T-helper 2 cell treated with Interferon-gamma antibody and Interleukin-4, amounts not matched to agents 100 ng/mL and 5 ng/mL, for 36 hours (primary cell): ENCODE measurements around the gene GRIA2. TPM values are rescaled to one million over a fixed set of nuclear protein-coding genes. Genes with fewer than 3 reads are reported as not detected.
"Not testable (repeated sequence)": the region's sequence is repeated elsewhere in the genome, so short reads cannot be mapped to it uniquely, and the experiment has no call there.

Experiments
- intact Hi-C: fragments of 100-400 bp; cut with micrococcal nuclease; formaldehyde crosslinking; loops from one replicate; pipeline ENCODE4 v1.15.1; 2023
- total RNA-seq: library from RNA; stranded (reverse); gene quantifications from 2 replicates; pipeline ENCODE4 v1.2.3, GENCODE V29; 2022

Gene GRIA2
- total RNA-seq, 1 donor from 2014 or later, result not detected

DNA sequence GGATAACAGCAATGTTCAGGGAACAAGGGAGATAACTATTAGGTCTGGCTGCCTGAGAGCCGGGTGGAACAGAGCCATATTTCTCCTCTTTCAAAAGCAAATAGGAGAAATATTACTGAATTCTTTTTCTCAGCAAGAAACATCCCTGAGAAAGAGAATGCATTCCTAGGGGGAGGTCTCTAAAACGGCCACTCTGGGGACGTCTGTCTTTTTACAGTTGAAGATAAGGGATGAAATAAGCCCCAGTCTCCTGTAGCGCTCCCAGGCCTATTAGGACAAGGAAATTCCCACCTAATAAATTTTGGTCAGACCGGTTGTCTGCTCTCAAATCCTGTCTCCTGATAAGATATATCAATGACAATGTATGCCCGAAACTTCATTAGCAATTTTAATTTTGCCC is 37.6 kb downstream of the GRIA2 start:
- intact Hi-C loops, result not testable (repeated sequence)

DNA sequence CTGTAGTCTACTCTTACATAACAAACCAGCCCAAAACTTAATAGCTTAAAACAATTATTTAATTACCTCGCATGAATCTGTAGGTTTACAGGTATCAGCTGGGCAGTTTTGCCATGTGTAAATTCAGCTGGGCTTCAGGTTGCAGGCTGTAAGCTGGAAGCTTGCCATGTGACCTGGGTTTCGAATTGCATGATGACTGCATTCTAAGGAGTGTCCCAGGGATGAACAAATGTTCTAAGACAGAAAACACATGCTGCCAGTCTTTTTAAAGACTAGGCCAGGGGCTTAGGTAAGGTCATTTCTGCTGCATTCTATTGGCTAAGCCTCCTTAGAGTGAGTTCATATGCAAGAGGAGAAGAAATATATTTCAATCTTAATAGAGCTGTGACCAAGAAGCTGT is 44.8 kb downstream of the GRIA2 start:
- intact Hi-C loops, result no loop called here

DNA sequence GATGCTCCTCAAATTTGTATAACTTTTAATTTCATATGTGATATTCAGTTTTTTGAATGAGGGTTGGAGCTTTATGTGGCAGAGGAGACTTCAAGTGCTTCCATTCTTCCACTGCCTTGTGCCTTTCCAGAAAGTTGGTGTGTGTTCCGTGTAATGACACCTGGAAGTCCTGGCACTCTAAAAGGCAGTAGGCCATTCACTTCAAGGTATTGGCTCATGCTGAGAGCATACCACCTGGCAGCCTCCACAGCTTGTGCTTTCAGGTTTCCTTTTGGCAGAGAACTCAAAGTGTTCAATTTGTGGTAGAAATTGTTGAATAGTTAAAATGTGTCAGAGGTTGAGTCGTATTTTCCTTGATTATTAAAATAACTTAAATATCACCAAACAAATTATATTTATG is 49.6 kb downstream of the GRIA2 start:
- intact Hi-C loops, result no loop called here

DNA sequence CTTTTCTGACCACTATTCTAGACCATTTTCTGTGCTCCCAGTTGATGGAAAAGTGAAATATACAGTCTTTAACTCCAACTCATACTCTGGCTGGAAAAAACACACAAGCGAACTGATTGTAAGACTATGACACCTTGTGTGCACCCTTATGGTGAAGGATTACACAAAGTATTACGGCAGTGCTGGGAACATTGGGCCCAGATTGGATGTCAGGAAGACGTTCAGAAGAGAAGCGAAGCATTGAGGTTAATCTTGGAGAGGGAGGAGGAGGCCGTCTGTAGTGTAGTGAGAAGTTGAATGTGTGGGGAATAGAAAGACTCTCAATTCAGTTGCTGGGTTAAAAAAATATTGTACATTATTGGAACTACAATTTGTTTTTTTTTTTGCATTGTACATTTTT is 50.0 kb downstream of the GRIA2 start:
- intact Hi-C loops, result no loop called here

DNA sequence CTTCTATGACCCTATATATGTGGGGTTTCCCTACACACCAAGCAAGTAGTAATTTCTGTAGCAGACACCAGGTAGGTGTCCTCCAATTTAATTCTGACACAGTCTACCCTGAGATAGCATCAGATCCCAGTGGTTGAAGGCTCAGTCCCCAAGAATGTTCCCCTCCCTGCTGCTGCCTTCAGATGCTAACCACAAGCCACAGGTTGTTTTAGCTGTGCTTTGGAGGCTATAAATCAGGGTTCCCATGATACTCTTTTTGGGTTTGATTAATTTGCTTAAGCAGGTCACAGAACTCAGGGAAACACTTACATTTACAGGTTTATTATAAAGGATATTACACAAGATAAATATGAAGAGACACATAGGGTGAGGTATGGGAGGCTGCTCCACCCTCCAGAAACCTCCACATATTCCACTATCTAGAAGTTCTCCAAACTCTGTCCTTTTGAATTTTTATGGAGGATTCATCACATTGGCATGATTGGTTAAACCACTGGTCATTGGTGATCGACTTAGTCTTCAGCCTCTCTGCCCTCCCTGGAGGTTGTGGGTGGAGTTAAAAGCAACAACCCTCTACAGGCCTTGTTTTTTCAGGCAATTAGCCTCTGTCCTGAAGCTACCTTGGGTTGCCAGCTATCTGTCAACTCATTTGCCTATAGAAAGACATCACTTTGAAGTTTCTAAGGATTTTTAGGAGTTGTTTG is 50.8 kb downstream of the GRIA2 start:
- intact Hi-C loops, result no loop called here

DNA sequence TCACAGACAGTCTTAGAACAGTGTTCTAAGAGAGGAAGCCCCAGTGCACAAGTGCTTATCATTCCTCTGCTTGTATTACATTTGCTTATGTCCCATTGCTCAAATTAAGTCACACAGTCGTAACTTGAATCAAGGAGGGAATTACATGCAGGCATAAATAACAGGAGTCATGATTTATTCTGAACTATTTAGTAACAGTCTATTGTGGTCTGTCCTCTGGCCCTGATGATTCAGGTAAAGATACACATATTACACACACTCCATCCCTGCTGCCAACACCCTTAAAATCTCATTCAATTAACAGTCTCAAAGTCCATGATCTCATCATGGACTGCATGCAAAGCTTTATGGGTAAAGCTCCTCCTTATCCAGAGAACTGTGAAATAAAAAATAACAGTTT is 60.1 kb downstream of the GRIA2 start:
- intact Hi-C loops, result no loop called here

DNA sequence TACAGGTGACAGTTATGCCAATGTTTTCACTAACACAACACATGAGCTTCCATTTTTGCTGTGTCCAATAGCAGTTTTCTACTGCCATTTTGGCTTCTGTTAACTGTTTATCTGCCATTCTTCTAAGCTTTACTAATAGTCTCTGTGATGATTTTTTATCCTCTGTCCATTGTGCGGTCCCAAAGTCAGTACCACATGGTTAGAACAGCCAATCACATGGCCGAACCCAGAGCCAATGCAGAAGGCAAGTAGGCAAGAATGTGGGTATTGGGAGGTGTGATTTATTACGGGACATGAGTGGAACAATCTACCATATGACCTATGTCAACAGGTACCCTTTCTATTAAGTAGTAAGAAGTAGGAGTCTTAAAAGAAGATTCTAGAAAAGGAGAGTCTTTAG is 61.5 kb downstream of the GRIA2 start:
- intact Hi-C loops, result no loop called here

DNA sequence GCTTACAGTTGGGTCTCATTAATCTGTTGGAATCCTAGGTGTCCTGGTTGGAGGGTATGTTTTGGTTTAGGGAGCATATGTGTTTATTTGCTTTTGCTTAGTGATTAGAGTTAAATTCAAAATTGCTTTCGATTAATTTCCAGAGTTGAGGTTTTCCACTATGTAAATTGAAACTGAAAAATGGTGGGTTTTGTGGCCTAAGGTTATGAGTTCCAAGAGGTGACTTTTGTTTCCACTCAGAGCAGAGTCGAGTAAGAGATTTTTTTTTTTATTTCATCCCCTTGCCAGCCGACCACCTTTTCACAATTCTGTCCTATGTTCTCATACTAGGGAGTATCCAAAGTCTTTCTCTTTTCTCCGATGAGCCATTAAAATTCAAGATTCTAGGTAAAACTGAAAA is 66.9 kb downstream of the GRIA2 start:
- intact Hi-C loops, result no loop called here

DNA sequence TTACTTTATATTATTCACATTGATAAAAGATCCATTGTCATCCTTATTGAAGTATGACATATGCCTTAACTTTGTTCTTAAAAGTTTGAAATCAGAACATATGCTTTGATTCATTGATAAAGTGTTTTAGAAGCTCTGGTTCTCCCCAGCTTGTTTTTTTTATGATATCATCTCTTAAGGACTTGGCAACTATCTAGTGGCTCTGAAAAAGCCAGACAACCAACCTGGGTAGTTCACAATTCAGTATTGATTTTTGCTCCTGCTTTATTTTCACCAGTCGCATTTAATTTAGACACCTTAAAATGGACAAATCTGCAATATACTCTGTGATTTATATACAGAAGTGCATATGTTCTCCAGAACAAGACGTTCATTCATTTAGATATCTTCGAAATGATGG is 70.1 kb downstream of the GRIA2 start:
- intact Hi-C loops, result no loop called here

DNA sequence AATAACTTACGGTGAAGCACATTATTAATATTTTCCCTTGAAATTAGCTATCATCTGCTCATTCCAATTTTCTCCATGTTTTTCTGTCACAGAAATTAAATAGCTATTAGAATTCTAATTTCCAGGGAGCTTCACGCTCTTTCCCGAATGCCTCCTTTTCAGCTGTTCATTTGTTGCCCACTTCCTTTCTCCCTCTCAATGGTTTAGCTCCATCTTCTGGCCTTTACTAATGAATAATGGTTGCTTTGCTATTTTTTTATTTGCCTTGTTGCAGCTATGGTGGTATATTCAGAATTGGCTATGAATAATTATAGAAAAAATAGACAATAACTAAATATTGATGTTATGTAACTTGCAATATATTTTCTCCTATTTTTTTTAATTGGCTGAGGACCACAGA is 70.5 kb downstream of the GRIA2 start:
- intact Hi-C loops, result no loop called here

DNA sequence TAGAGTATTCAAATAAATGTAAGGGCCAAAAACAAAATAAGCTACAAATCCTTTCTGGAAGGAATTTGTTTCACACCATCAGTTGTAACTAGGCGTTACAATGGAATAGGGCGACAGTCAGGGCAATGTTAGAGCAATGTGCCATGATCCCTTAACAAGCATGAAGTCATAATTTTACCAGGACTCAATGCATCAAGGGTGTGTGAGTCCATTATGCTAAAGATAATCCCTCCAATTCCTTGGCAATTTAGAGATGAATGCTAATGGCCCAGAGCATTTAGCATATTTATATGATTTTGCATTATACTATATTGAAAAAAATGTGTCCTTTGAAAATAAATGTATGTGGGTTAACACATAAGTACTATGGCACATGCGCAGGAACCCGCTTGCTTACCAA is 73.1 kb downstream of the GRIA2 start:
- intact Hi-C loops, result no loop called here

DNA sequence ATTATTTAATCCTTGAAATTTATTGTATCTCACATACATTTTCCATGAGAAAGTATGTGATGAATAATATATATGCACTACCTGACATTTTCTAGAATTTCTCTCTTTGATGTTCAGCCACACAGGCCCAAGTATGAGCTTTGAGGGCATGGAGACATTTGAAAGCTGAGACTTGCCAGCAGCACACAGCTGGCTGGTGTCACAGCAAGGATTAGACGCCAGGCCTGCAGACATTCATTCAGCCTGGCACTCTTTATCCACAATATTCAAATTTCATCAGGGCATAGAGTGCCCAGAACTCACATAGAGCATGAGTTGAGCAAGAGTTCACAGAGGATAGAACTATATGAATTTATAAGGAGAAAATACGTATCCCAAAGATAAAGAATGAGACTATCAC is 74.0 kb downstream of the GRIA2 start:
- intact Hi-C loops, result no loop called here

DNA sequence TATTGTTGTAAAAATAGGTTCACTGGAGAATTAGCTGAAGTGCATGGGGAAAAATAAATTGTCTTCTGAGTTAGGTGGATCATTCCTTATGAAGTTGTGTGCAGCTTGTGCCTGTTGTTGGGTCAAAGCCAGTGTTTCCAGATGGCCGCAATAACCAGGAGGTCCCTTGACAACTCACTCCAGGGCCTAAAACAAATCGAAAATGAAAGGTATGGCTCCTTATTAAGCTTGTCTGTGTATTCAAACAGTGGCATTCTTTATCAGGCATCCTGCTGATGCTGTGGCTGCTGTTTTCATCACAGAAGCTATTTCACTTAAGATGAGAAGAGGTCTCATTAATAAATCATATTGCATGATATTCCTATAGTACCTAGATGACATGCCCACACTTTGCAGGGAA is 80.2 kb downstream of the GRIA2 start:
- intact Hi-C loops, result no loop called here

DNA sequence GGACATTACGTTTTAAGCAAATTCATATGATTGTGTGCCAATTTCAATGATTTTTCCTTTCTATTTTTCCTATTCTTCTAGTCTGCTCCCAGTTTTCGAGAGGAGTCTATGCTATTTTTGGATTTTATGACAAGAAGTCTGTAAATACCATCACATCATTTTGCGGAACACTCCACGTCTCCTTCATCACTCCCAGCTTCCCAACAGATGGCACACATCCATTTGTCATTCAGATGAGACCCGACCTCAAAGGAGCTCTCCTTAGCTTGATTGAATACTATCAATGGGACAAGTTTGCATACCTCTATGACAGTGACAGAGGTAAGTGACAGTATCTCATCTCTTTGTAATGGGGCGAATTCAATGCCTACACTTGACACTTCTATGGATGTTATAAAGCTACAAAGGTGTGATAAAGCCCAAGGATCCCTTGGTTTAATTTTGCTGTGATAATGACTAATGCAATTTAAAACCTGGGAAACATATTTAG is 83.0 kb downstream of the GRIA2 start:
- intact Hi-C loops, result no loop called here

DNA sequence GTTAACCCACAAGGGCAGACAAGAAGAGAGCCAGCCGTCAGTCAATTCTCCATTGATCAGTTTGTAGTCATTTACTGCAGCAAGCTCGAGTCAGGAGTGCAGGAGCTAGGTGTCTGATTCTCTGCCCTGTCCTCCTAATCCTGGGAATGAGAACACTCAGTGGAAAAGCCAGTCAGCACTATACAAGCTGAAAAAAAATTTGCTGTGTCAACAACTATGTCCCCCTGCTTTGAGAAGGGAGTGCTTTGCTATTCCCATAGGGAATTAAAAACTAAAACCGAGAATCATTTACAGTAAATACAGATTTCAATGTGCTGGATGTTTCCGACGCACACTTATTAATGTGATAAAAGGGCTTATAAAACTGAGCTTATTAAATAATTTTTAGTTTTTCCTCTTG is 84.2 kb downstream of the GRIA2 start:
- intact Hi-C loops, result no loop called here

DNA sequence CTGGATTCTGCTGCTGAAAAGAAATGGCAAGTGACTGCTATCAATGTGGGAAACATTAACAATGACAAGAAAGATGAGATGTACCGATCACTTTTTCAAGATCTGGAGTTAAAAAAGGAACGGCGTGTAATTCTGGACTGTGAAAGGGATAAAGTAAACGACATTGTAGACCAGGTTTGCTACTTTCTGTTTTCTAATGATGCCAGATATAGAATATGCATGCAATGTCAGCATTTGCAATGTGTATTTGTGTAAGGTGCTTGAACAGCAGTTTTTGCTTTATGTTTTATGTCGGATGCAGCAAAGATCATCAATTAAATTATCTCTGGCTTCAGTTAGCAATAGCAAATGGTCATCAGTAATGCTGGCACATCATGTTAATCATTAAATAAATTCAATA is 92.2 kb downstream of the GRIA2 start:
- intact Hi-C loops, result no loop called here

DNA sequence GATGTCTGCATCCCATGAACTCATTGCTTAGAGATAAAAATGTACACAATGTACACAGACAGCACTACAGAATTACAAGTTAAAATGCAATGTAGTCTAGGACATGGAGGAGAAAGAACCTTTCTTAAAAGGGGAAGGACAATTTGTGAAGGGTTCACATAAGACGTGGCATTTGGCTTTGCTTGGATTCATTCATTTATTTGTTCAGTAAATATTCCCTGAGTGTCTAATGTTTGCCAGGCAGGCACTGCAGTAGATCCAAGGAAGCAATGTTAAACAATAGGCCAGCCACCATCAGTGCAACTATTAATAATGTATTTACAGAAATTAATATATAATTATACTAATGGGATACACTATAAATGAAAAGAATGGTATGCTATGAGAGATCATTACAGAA is 94.4 kb downstream of the GRIA2 start:
- intact Hi-C loops, result no loop called here

DNA sequence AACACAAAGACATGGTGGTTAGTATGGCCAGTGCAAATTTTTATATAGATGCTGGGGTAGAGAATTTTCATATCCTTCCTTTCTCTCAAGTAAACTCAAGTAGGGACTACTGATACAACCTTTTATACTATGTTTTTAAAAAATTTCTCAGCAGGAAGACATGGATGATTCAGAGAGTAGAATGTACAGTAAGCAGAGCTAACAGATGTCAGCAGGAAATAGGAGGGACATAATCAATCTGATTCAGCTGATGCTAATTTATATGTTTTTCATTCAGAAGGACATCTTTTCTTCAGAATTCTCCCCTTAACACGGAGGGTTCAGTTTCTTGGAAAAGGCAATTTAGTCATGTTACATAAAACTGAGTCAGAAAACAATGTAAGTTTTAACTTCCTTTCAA is 95.4 kb downstream of the GRIA2 start:
- intact Hi-C loops, result no loop called here

DNA sequence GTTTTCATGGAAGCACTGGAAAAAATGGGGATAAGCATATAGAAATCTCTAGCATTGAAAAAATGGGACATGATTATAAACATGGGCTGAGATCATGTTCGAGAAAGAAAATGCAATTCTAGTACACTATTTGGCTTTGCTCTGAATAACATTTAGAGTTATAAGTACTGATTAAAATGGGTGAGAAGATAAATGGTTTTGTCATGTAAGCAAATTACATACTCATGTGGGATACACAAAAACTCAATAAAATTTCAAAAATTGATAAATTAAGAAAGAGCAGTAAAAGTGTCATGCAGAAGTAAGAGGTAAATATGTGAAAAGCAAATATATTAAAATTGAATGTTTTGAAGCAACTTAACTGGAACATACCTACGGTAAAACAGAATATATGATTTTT is 99.6 kb downstream of the GRIA2 start:
- intact Hi-C loops, result no loop called here

DNA sequence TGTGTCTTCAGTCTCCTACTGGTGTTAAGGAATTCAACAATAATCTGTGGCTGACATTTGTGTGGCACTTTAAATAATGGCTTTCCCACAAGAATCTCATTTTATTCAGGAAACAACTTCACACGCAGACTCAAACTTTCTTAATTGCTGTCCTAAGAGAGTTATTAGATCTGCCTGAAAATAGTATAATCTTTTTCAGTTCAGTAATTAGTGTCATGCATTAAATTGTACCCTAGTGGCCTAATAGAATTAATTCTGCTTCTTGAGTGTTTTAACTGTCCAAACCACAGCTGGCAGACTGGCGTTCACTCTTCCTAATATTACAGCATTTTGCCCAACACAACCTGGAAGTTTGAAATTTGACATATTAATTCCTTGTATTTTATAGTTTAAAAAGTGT is 107.1 kb downstream of the GRIA2 start:
- intact Hi-C loops, result no loop called here

DNA sequence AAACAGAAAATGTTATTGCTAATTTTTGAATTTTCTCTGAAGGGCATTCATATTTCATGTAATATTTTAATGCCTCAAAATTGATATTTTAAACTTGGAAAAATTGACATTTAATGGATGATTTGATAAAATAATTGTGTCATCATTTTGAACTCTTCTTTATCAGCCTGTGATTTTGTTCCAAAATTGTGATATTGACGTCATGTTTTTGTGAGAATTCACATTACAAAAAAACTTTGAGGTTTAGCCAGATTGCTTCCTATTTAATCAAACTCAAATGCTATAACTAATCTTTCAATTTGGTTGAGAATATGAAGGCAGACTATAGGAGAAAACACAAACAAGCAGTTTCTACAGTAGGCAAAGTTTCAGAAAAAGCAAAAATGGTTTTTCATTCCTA is 137.4 kb downstream of the GRIA2 start:
- intact Hi-C loops, result no loop called here

DNA sequence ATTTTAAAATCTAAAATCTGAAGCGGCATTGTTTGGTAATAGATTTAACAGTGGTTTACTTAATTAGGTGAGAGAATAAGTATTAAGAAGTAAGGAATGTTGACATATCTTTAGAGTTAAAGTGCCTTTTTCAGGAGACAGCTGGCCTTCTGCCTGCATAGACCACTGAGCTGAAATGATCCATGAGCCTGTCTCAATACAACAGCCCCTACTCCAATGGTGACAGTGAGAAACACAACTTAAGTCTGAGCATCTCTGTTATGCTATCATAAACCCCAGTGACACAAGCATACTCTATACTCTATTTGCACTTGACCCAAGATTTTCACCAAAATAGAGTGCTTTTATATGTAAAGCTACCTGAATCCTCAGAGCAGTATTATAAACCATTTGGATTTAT is 137.9 kb downstream of the GRIA2 start:
- intact Hi-C loops, result no loop called here

DNA sequence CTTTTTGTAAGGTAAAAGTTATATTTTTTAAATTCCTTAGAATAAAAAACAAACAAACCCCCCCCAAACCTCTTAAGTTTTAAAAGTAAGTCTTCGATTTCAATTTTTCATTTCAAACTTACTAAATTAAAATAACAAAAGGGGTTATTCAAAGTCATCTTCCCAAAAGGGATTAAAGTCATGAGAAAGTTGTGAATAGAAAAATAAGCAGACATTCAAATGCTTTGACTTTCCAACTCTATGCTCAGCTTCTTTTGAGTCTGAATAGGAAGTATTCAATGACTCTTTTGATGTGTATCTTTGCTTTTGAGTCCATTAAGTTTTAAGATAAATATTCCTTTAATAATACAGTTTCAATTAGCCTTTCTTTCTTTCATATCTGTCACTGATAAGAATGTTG is 138.3 kb downstream of the GRIA2 start:
- intact Hi-C loops, result no loop called here

DNA sequence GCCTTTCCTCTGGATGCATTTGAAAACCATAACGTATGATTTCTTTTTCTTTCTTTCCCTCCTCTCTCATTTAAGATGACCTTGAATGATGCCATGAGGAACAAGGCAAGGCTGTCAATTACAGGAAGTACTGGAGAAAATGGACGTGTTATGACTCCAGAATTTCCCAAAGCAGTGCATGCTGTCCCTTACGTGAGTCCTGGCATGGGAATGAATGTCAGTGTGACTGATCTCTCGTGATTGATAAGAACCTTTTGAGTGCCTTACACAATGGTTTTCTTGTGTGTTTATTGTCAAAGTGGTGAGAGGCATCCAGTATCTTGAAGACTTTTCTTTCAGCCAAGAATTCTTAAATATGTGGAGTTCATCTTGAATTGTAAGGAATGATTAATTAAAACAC is 142.8 kb downstream of the GRIA2 start:
- intact Hi-C loops, result no loop called here
